Body of pancreas (tissue), 4 donors: Measurements from ENCODE around the gene PSMC3. TPM values are rescaled to one million over a fixed set of nuclear protein-coding genes. Genes with fewer than 3 reads are reported as not detected.

Experiments
- ATAC-seq: fragments of 150-250 bp; one replicate; pipeline ENCODE4 v1.9.1; 2016
- DNase-seq, 4 donors: peaks; one replicate each; pipeline ENCODE4 v3.0.0-alpha.2; 2019
- H3K27ac ChIP-seq, 4 donors: fragments of 200-600 bp; sonication (generic); 1 replicate in 3 of 4; 2 replicates in 1 of 4; pipeline versions ENCODE4 v1.5.1 to v1.6.1; 2016 to 2019; ENCODE audit warnings: mild to moderate bottlenecking in 1 of 4, mixed read lengths in 1 of 4, moderate library complexity in 1 of 4
- H3K27me3 ChIP-seq, 2 donors: fragments of 200-600 bp; sonication (generic); one replicate each; pipeline ENCODE4 v1.6.0; 2016; ENCODE audit warnings: mild to moderate bottlenecking in 1 of 2
- H3K36me3 ChIP-seq, 2 donors: fragments of 200-600 bp; sonication (generic); replicated peaks in 1 of 2; 2 replicates each; pipeline ENCODE4 v1.5.1; 2016; ENCODE audit warnings: low read depth in 2 of 2; ENCODE audit not compliant: insufficient read depth in 1 of 2
- H3K4me1 ChIP-seq: fragments of 200-600 bp; sonication (generic); one replicate; pipeline ENCODE4 v1.6.0; 2016
- H3K4me3 ChIP-seq, 2 donors: fragments of 200-600 bp; sonication (generic); 1 replicate in 1 of 2; 2 replicates in 1 of 2; pipeline ENCODE4 v1.5.1; 2016 to 2019
- H3K9me3 ChIP-seq, 3 donors: fragments of 200-600 bp; sonication (generic); 1 replicate in 2 of 3; 2 replicates in 1 of 3; pipeline ENCODE4 v1.5.1; 2016
- CTCF ChIP-seq, 7 experiments: fragments of 450-650 bp in 4 of 7; fragments of 200-600 bp in 3 of 7; sonication (generic) in 3 of 7; IDR thresholded peaks; one replicate each; pipeline ENCODE4 v1.5.1; 2016 to 2019; ENCODE audit warnings: antibody characterized with exemption in 7 of 7
- POLR2A ChIP-seq, 3 donors: fragments of 450-650 bp; IDR thresholded peaks; one replicate each; pipeline ENCODE4 v1.6.1; 2016; ENCODE audit warnings: antibody characterized with exemption in 3 of 3, mild to moderate bottlenecking in 2 of 3
- WGBS, 2 donors: methylation state at CpG; one replicate each; pipeline ENCODE4 v1.1.5; 2017; 5-methylcytosine and 5-hydroxymethylcytosine counted together
- intact Hi-C: fragments of 100-400 bp; cut with DNase I; formaldehyde crosslinking; loops from one replicate; pipeline ENCODE4 v1.15.1; 2023
- total RNA-seq, 2 donors: library from RNA; depleted of rRNA; stranded (reverse); fragments of >200 nt; gene quantifications; one replicate each; pipeline ENCODE4 v1.1.0, GENCODE V29; 2016

PSMC3 gene
- total RNA-seq, 2 donors from 2014 or later, result 43.8 to 62.8 TPM

- no peak for TF ChIP-seq CTCF (IDR thresholded peaks at IDR 0.05)
- no peak for TF ChIP-seq POLR2A (IDR thresholded peaks at IDR 0.05)
- ATAC-seq (no peak), DNase-seq (no peak)
- intact Hi-C loops, result loop anchor here (5.0 kb wide), 1 partner anchor 76 kb away; no protein-coding TSS in a partner anchor
- no peaks in the 10 kb centered on the region for H3K27me3 ChIP-seq
- no peak overlapping the region for H3K27ac ChIP-seq
- 67 to 79% methylated on average over 8 of the region's 8 CpGs for WGBS, 2 donors
- H3K36me3 ChIP-seq, result no peaks in the 10 kb centered on the region
- H3K4me3 ChIP-seq, result no peak overlapping the region
- H3K4me1 ChIP-seq, result no peaks in the 10 kb centered on the region
- H3K9me3 ChIP-seq, result no peaks in the 10 kb centered on the region
These were observed 50.1 kb downstream of the PSMC3 start for GRCh38 chr11:47376107-47376524.

GRCh38 chr11:47375546-47376085, 50.6 kb downstream of the PSMC3 start:
- WGBS, 2 donors, result 76 to 83% methylated on average over 5 to 13 of the region's 13 CpGs
- Histone ChIP-seq H3K9me3 (no peaks in the 10 kb centered on the region), H3K4me3 (no peak overlapping the region), H3K36me3 (no peaks in the 10 kb centered on the region), H3K4me1 (no peaks in the 10 kb centered on the region), H3K27ac (no peak overlapping the region), H3K27me3 (no peaks in the 10 kb centered on the region)
- DNase-seq (no peak), ATAC-seq (no peak)
- TF ChIP-seq CTCF (IDR thresholded peaks at IDR 0.05), result no peak
- no peak for TF ChIP-seq POLR2A (IDR thresholded peaks at IDR 0.05)
- intact Hi-C loops, result loop anchor here (5.0 kb wide), 1 partner anchor 77 kb away; no protein-coding TSS in a partner anchor

- ATAC-seq (no peak), DNase-seq (no peak)
- H3K27ac ChIP-seq, result no peak overlapping the region
- 58 to 69% methylated on average over 7 to 8 of the region's 8 CpGs for WGBS, 2 donors
- TF ChIP-seq POLR2A (IDR thresholded peaks at IDR 0.05), result no peak
- TF ChIP-seq CTCF (IDR thresholded peaks at IDR 0.05), result no peak
- no peaks in the 10 kb centered on the region for H3K4me1 ChIP-seq
- H3K4me3 ChIP-seq, result no peak overlapping the region
- no peaks in the 10 kb centered on the region for H3K9me3 ChIP-seq
- H3K36me3 ChIP-seq, result no peaks in the 10 kb centered on the region
- intact Hi-C loops, result loop anchor here (5.0 kb wide), 1 partner anchor 77 kb away; no protein-coding TSS in a partner anchor
- no peaks in the 10 kb centered on the region for H3K27me3 ChIP-seq
These were observed 51.2 kb downstream of the PSMC3 start for GRCh38 chr11:47375020-47375419.

GRCh38 chr11:47374720-47375019, 51.6 kb downstream of the PSMC3 start:
- H3K27me3 ChIP-seq, result no peaks in the 10 kb centered on the region
- ATAC-seq (no peak), DNase-seq (no peak)
- H3K36me3 ChIP-seq, result no peaks in the 10 kb centered on the region
- no peak overlapping the region for H3K4me3 ChIP-seq
- no peaks in the 10 kb centered on the region for H3K4me1 ChIP-seq
- no peak for TF ChIP-seq POLR2A (IDR thresholded peaks at IDR 0.05)
- no peak for TF ChIP-seq CTCF (IDR thresholded peaks at IDR 0.05)
- H3K9me3 ChIP-seq, result no peaks in the 10 kb centered on the region
- WGBS, 2 donors, result 58 to 83% methylated on average over 1 to 5 of the region's 5 CpGs
- H3K27ac ChIP-seq, result no peak overlapping the region
- intact Hi-C loops, result loop anchor here (5.0 kb wide), 1 partner anchor 78 kb away; no protein-coding TSS in a partner anchor
